IPS-11a (cell line): ENCODE data around the gene EPAS1.

Source experiments
- H3K4me3 ChIP-seq: one replicate; pipeline ENCODE4 v1.5.1; 2013; ENCODE audit warnings: low read depth, low read length, control low read depth

The EPAS1 gene

DNA sequence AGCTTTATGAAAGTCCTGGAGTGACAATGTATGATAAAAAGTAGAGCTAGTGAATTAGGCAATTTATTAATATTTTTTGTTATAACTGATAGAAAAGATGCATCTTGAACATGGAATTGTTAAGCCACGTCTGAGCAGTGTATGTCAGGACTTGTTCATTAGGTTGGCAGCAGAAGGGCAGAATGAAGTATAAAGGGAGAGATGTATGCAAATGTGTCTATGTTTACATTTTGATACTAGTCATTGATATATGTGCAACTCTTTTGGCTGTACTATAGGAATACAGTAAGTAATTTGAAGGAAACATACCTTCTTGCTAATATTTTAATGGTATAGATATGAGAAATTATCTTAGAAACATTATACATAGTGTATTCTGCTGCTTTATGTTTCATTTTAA lies 133.2 kb downstream of the EPAS1 start:
- H3K4me3 ChIP-seq = no peak overlapping the region

GRCh38 chr2:46430992-46431391 lies 133.8 kb downstream of the EPAS1 start:
- no peak overlapping the region for H3K4me3 ChIP-seq

GRCh38 chr2:46431481-46432235 lies 134.5 kb downstream of the EPAS1 start:
- H3K4me3 ChIP-seq = no peak overlapping the region

GRCh38 chr2:46434851-46435273 lies 137.7 kb downstream of the EPAS1 start:
- no peak overlapping the region for H3K4me3 ChIP-seq

DNA sequence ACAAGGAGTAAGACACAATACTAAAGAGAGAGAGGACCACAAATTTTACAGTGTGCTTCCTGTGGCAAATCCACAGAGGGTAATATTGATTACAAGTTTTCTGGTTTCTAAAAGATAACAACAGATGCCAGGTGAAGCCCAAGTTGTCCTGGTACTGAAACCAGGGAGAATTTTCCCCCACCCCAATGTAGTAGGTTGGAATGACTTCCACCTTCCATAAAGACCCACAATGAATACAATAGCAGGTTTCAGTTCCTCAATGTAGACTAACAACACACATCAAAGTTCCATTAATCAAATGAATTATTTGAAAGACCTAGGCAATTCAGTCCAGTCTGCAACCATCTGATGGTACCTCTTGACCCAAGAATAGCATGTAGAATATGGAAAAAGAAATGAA lies 138.1 kb downstream of the EPAS1 start:
- no peak overlapping the region for H3K4me3 ChIP-seq

- no peak overlapping the region for H3K4me3 ChIP-seq
These were observed 138.7 kb downstream of the EPAS1 start for GRCh38 chr2:46435796-46436360.
